ENCODE data around the gene WSB1. TPM values are rescaled to one million over a fixed set of nuclear protein-coding genes. Genes with fewer than 3 reads are reported as not detected.

WSB1 gene
- total and polyA plus RNA-seq, 10 of the 15 experiments (the other 5 are each of a cell fraction or from before 2014, with no cell fraction given), result 26.6 to 458 (median 101) TPM

DNA sequence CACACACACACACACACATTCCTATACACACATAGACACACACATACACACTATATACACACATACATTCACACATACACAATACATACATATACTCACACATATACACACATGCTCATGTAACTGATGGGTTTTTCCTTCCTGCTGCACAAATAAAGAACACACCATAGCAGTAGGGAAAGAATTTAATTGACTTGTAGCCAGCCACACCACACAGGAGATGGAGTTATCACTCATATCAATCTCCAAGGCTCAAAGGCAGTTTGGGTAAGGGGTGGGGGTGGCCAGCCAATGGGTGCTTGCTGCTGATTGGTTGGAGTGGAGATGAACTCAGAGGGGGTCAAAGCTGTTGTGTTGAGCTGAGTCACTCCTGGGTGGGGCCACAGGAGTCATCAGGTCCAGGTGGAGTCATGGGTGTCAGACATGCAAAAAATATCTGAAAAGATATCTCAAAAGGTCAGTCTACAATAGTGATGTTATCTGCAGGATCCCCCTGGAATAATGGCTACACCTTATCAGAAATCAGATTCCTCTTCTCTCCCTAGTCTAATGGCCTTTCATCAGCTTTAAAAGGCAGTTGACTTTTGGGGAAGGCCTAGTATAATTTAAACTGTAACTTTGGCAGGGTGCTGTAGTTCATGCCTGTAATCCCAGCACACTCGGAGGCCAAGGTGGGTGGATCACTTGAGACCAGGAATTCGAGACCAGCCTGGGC is 46.1 kb downstream of the WSB1 start:
- H4K20me1 ChIP-seq (ENCODE audit: control insufficient read depth, insufficient read depth), result no peaks in the 10 kb centered on the region
- ChIA-PET POLR2A (no interaction called here), SMC1A (ENCODE audit: uncharacterized antibody, unreplicated experiment) (interaction anchor here (1.0 to 3.0 kb wide), 7 partner anchors 10 to 310 kb away, joined by 3 to 12 read pairs (median 5); no protein-coding TSS in a partner anchor), RAD21 (ENCODE audit: unreplicated experiment) (interaction anchor here (0.7 to 1.1 kb wide), 4 partner anchors 59 to 115 kb away, joined by 3 to 5 read pairs (median 4); no protein-coding TSS in a partner anchor), CTCF (interaction anchor here (0.6 to 5.7 kb wide), 7 partner anchors 9 to 260 kb away, joined by 3 to 40 read pairs (median 4); no protein-coding TSS in a partner anchor)
- H3K4me2 ChIP-seq (ENCODE audit: control insufficient read depth, insufficient read depth), result peak overlapping the region; percentile 95
- no peaks in the 10 kb centered on the region for H3K79me2 ChIP-seq (ENCODE audit: control insufficient read depth, insufficient read depth, low read length)
- H3K4me1 ChIP-seq (ENCODE audit: control insufficient read depth, insufficient read depth, low read length), result peaks cover 41% of the 10 kb centered on the region
- FAIRE-seq (peak; percentile 76), DNase-seq (ENCODE audit: low read depth, low spot score) (no peak), ATAC-seq (peak; percentile 46)
- peak overlapping the region; percentile 78 for H3K27ac ChIP-seq (ENCODE audit: control insufficient read depth, insufficient read depth)
- H3K4me3 ChIP-seq, result peak overlapping the region; percentile 53; the same call in 1 of the 2 replicates
- H3K27me3 ChIP-seq (replicated peaks in 1 of 2; ENCODE audit: control insufficient read depth in 2 of 2, insufficient read depth in 2 of 2, low read length in 1 of 2), result no peaks in the 10 kb centered on the region
- BruUV-seq (replicated peaks), result no TSS peak
- H3K9me3 ChIP-seq (replicated peaks; ENCODE audit: control insufficient read depth, insufficient read depth, low read length), result no peaks in the 10 kb centered on the region
- no peak overlapping the region for H3K9ac ChIP-seq (ENCODE audit: control insufficient read depth, insufficient read depth, low read length)
- intact Hi-C loops (cut with micrococcal nuclease; ENCODE audit: unreplicated experiment) (no loop called here), in situ Hi-C loops (cut with MboI) (loop anchor here (5.0 to 10.0 kb wide), 2 partner anchors 65 to 103 kb away; no protein-coding TSS in a partner anchor)
- no peak overlapping the region for H2AFZ ChIP-seq (ENCODE audit: control insufficient read depth, low read depth, low read length)
- 100% methylated on average over 2 of the region's 2 CpGs for WGBS (ENCODE audit: insufficient coverage, insufficient replicate concordance, low lambda C conversion rate, missing lambda C conversion rate)
- TF ChIP-seq HDAC6 (IDR thresholded peaks at IDR 0.05; ENCODE audit: unreplicated experiment), result no peak
- TF ChIP-seq BHLHE40 (IDR thresholded peaks at IDR 0.05; ENCODE audit: borderline replicate concordance in 1 of 2, low read depth in 2 of 2, low read length in 1 of 2), result no peak
- 0 out of 2 replicates have a peak, but pooled peaks have one; percentile 24 for TF ChIP-seq NBN (IDR thresholded peaks at IDR 0.05)
- peak; percentile 66; the same call in 1 of the 2 replicates for TF ChIP-seq HDGF (IDR thresholded peaks at IDR 0.05)
- H3K36me3 ChIP-seq (ENCODE audit: control insufficient read depth in 2 of 2, insufficient read depth in 2 of 2, low read length in 1 of 2), result no peaks in the 10 kb centered on the region

DNA sequence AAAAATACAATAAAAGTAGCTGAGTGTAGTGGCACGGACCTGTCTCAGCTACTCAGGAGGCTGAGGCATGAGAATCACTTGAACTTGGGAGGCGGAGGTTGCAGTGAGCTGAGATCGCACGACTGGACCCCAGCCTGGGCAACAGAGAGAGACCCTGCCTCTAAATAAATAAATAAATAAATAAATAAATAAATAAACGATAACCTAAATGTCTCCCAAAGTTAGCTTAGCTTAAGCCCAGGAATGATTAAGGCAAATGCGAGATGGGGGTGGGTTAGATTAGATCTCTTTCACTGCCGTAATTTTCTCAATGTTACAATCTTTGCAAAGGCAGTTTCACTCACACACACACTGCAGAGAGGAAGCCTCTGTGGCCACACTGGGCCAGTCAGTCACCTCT is 46.7 kb downstream of the WSB1 start:
- Histone ChIP-seq H3K27ac (ENCODE audit: control insufficient read depth, insufficient read depth) (no peak overlapping the region), H3K4me1 (ENCODE audit: control insufficient read depth, insufficient read depth, low read length) (peaks cover 41% of the 10 kb centered on the region), H4K20me1 (ENCODE audit: control insufficient read depth, insufficient read depth) (no peaks in the 10 kb centered on the region), H3K27me3 (replicated peaks in 1 of 2; ENCODE audit: control insufficient read depth in 2 of 2, insufficient read depth in 2 of 2, low read length in 1 of 2) (no peaks in the 10 kb centered on the region), H3K36me3 (ENCODE audit: control insufficient read depth in 2 of 2, insufficient read depth in 2 of 2, low read length in 1 of 2) (no peaks in the 10 kb centered on the region), H3K9ac (ENCODE audit: control insufficient read depth, insufficient read depth, low read length) (no peak overlapping the region), H3K9me3 (replicated peaks; ENCODE audit: control insufficient read depth, insufficient read depth, low read length) (no peaks in the 10 kb centered on the region), H2AFZ (ENCODE audit: control insufficient read depth, low read depth, low read length) (no peak overlapping the region), H3K4me3 (no peak overlapping the region), H3K79me2 (ENCODE audit: control insufficient read depth, insufficient read depth, low read length) (no peaks in the 10 kb centered on the region), H3K4me2 (ENCODE audit: control insufficient read depth, insufficient read depth) (no peak overlapping the region)
- ChIA-PET SMC1A (ENCODE audit: uncharacterized antibody, unreplicated experiment) (interaction anchor here (1.3 to 3.0 kb wide), 3 partner anchors 40 to 104 kb away, joined by 3 to 12 read pairs (median 5); no protein-coding TSS in a partner anchor), CTCF (interaction anchor here (0.6 to 5.7 kb wide), 4 partner anchors 14 to 259 kb away, joined by 3 to 40 read pairs (median 4); no protein-coding TSS in a partner anchor), RAD21 (ENCODE audit: unreplicated experiment) (interaction anchor here (0.7 to 1.0 kb wide), 2 partner anchors 60 to 104 kb away, joined by 3 read pairs; no protein-coding TSS in a partner anchor), POLR2A (no interaction called here)
- WGBS (ENCODE audit: insufficient coverage, insufficient replicate concordance, low lambda C conversion rate, missing lambda C conversion rate), result 97% methylated on average over 7 of the region's 7 CpGs
- no TSS peak for BruUV-seq (replicated peaks)
- DNase-seq (ENCODE audit: low read depth, low spot score), result no peak
- no peak for FAIRE-seq
- in situ Hi-C loops (cut with MboI), result loop anchor here (10.0 kb wide), 1 partner anchor 64 kb away; no protein-coding TSS in a partner anchor
- no peak for ATAC-seq
- intact Hi-C loops (cut with micrococcal nuclease; ENCODE audit: unreplicated experiment), result no loop called here
- no peak for TF ChIP-seq POLR2A (IDR thresholded peaks at IDR 0.05; ENCODE audit: low read depth, low read length)
- TF ChIP-seq, protein P1, sequence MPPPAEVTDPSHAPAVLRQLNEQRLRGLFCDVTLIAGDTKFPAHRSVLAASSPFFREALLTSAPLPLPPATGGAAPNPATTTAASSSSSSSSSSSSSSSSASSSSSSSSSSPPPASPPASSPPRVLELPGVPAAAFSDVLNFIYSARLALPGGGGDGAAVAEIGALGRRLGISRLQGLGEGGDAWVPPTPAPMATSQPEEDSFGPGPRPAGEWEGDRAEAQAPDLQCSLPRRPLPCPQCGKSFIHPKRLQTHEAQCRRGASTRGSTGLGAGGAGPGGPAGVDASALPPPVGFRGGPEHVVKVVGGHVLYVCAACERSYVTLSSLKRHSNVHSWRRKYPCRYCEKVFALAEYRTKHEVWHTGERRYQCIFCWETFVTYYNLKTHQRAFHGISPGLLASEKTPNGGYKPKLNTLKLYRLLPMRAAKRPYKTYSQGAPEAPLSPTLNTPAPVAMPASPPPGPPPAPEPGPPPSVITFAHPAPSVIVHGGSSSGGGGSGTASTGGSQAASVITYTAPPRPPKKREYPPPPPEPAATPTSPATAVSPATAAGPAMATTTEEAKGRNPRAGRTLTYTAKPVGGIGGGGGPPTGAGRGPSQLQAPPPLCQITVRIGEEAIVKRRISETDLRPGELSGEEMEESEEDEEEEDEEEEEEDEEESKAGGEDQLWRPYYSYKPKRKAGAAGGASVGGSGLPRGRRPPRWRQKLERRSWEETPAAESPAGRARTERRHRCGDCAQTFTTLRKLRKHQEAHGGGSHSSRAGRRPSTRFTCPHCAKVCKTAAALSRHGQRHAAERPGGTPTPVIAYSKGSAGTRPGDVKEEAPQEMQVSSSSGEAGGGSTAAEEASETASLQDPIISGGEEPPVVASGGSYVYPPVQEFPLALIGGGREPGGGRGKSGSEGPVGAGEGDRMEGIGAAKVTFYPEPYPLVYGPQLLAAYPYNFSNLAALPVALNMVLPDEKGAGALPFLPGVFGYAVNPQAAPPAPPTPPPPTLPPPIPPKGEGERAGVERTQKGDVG (CRISPR knock-in tag; IDR thresholded peaks at IDR 0.05), result no peak
- TF ChIP-seq NR2F1 (conservative IDR thresholded peaks at IDR 0.05), result no peak
- no peak for TF ChIP-seq PKNOX1 (IDR thresholded peaks at IDR 0.05)
- TF ChIP-seq, protein P2, sequence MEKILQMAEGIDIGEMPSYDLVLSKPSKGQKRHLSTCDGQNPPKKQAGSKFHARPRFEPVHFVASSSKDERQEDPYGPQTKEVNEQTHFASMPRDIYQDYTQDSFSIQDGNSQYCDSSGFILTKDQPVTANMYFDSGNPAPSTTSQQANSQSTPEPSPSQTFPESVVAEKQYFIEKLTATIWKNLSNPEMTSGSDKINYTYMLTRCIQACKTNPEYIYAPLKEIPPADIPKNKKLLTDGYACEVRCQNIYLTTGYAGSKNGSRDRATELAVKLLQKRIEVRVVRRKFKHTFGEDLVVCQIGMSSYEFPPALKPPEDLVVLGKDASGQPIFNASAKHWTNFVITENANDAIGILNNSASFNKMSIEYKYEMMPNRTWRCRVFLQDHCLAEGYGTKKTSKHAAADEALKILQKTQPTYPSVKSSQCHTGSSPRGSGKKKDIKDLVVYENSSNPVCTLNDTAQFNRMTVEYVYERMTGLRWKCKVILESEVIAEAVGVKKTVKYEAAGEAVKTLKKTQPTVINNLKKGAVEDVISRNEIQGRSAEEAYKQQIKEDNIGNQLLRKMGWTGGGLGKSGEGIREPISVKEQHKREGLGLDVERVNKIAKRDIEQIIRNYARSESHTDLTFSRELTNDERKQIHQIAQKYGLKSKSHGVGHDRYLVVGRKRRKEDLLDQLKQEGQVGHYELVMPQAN (conservative IDR thresholded peaks at IDR 0.05), result no peak
- TF ChIP-seq SREBF1 (IDR thresholded peaks at IDR 0.05; ENCODE audit: low read length), result no peak

Measured in GM12878 (cell line).